ENCODE data around the gene RPS27L.
"Not testable (repeated sequence)": the region's sequence is repeated elsewhere in the genome, so short reads cannot be mapped to it uniquely, and the experiment has no call there.

Gene RPS27L

DNA sequence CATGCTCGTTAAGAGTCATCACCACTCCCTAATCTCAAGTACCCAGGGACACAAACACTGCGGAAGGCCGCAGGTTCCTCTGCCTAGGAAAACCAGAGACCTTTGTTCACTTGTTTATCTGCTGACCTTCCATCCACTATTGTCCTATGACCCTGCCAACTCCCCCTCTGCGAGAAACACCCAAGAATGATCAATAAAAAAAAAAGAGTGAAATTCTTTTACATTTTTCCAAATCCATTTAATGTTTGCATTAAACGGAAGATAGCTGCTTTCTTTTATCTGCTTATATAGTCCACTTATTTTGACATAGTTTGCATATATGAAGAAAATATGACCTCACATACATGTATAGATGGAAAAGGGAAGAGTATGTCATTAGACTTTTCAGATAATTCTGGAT, 57.7 kb downstream of the RPS27L start:
- DNase-seq (ENCODE audit: low read depth, low spot score): not testable (repeated sequence)

DNA sequence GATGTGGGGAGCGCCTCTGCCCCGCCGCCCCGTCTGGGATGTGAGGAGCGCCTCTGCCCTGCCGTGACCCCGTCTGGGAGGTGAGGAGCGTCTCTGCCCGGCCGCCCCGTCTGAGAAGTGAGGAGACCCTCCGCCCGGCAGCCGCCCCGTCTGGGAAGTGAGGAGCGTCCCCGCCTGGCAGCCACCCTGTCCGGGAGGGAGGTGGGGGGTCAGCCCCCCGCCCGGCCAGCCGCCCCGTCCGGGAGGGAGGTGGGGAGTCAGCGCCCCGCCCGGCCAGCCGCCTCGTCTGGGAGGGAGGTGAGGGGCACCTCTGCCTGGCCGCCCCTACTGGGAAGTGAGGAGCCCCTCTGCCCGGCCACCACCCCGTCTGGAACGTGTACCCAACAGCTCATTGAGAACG, 58.4 kb downstream of the RPS27L start:
- not testable (repeated sequence) for DNase-seq (ENCODE audit: low read depth, low spot score)

All from astrocyte of the hippocampus (primary cell).